ENCODE measurements around the gene TXNDC11.

DNA sequence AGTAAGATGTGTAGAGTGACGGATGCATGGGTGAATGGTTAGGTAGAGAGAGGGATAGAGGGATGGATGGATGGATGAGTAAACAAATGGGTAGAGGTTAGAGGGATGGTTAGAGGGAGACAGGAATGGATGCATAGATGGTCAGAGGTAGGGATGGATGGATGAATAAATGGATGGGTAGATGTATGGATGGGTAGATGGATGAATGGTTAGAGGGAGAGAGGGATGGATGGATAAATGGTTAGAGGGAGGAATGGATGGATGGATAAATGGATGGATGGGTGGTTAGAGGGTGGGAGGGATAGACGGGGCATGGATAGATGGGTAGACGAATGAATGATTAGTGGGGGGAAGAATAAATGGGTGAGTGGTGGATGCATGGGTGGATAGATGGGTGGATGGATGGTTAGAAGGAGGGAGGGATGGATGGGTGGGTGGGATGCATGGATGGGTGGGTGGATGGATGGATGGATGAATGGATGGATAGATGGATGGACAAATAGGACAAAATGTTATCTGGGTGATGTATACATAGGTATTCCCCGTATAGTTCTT, 103.6 kb downstream of the TXNDC11 start:
- TF ChIP-seq, protein P1, sequence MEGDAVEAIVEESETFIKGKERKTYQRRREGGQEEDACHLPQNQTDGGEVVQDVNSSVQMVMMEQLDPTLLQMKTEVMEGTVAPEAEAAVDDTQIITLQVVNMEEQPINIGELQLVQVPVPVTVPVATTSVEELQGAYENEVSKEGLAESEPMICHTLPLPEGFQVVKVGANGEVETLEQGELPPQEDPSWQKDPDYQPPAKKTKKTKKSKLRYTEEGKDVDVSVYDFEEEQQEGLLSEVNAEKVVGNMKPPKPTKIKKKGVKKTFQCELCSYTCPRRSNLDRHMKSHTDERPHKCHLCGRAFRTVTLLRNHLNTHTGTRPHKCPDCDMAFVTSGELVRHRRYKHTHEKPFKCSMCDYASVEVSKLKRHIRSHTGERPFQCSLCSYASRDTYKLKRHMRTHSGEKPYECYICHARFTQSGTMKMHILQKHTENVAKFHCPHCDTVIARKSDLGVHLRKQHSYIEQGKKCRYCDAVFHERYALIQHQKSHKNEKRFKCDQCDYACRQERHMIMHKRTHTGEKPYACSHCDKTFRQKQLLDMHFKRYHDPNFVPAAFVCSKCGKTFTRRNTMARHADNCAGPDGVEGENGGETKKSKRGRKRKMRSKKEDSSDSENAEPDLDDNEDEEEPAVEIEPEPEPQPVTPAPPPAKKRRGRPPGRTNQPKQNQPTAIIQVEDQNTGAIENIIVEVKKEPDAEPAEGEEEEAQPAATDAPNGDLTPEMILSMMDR (optimal IDR thresholded peaks at IDR 0.05 in 1 of 3, IDR thresholded peaks at IDR 0.05 in 1 of 3, conservative IDR thresholded peaks at IDR 0.05 in 1 of 3; ENCODE audit: extremely low read depth in 1 of 3, insufficient read depth in 2 of 3, low read length in 3 of 3): no peak
- no peak for TF ChIP-seq EZH2 (IDR thresholded peaks at IDR 0.05; ENCODE audit: low read length)
